Measurements from ENCODE around the gene MLLT3.

DNA sequence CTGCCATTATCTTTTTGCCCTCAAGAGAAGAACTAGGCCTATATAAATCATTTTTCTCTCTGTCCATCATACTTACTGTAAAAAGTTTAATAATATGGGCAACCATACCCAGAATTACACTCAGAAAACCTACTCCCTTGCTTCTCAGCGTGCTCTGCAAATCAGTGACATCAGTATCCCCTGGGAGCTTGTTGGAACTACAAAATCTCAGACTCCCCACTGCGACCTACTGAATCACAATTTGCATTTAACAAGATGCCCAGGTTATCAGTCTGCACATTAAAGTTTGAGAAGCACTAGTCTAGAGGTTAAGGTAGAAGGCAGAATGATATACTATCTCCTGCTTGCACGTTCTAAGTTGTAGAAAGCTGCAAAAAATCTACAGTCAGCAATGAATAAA, 127.2 kb downstream of the MLLT3 start:
- TF ChIP-seq, protein P1, sequence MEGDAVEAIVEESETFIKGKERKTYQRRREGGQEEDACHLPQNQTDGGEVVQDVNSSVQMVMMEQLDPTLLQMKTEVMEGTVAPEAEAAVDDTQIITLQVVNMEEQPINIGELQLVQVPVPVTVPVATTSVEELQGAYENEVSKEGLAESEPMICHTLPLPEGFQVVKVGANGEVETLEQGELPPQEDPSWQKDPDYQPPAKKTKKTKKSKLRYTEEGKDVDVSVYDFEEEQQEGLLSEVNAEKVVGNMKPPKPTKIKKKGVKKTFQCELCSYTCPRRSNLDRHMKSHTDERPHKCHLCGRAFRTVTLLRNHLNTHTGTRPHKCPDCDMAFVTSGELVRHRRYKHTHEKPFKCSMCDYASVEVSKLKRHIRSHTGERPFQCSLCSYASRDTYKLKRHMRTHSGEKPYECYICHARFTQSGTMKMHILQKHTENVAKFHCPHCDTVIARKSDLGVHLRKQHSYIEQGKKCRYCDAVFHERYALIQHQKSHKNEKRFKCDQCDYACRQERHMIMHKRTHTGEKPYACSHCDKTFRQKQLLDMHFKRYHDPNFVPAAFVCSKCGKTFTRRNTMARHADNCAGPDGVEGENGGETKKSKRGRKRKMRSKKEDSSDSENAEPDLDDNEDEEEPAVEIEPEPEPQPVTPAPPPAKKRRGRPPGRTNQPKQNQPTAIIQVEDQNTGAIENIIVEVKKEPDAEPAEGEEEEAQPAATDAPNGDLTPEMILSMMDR (IDR thresholded peaks at IDR 0.05) = no peak
- TF ChIP-seq POLR2A (IDR thresholded peaks at IDR 0.05) = no peak

All from uterus (tissue), 2 donors.